ENCODE data around the gene CDKN2B.

CDKN2B gene

GRCh38 chr9:22039258-22039657, 30.2 kb upstream of the CDKN2B start:
- no peak for DNase-seq (ENCODE audit: extremely low spot score)
- ChIA-PET POLR2A (no interaction called here), CTCF (interaction anchor here (0.6 to 8.6 kb wide), 8 partner anchors 9 to 228 kb away, joined by 3 to 109 read pairs (median 4); partner anchors contain the start of gene CDKN2B)
- TF ChIP-seq CTCF (IDR thresholded peaks at IDR 0.05; ENCODE audit: control extremely low read depth, extremely low read depth, low read depth, missing control alignments): no peak

- no peak for TF ChIP-seq CTCF (IDR thresholded peaks at IDR 0.05; ENCODE audit: control extremely low read depth, extremely low read depth, low read depth, missing control alignments)
- CTCF ChIA-PET: interaction anchor here (0.7 to 8.6 kb wide), 21 partner anchors 9 to 227 kb away, joined by 3 to 109 read pairs (median 3); partner anchors contain the start of genes CDKN2A, CDKN2B and CDKN2B-AS1
- POLR2A ChIA-PET: interaction anchor here (0.6 kb wide), 1 partner anchor 577 kb away, joined by 3 read pairs; no protein-coding TSS in a partner anchor
- DNase-seq (ENCODE audit: extremely low spot score): no peak
Observed at GRCh38 chr9:22037954-22038690, 29.0 kb upstream of the CDKN2B start.

- DNase-seq (ENCODE audit: extremely low spot score): no peak
- ChIA-PET POLR2A (interaction anchor here (0.6 kb wide), 1 partner anchor 576 kb away, joined by 3 read pairs; no protein-coding TSS in a partner anchor), CTCF (interaction anchor here (0.9 to 8.6 kb wide), 16 partner anchors 10 to 226 kb away, joined by 3 to 109 read pairs (median 5); partner anchors contain the start of genes CDKN2A, CDKN2B and CDKN2B-AS1)
Observed at GRCh38 chr9:22036866-22037626, 27.9 kb upstream of the CDKN2B start.

GRCh38 chr9:22035591-22036011, 26.5 kb upstream of the CDKN2B start:
- ChIA-PET CTCF (interaction anchor here (1.1 to 8.6 kb wide), 4 partner anchors 28 to 698 kb away, joined by 3 to 109 read pairs (median 4); partner anchors contain the start of gene CDKN2B-AS1), POLR2A (no interaction called here)
- TF ChIP-seq CTCF (IDR thresholded peaks at IDR 0.05; ENCODE audit: control extremely low read depth, extremely low read depth, low read depth, missing control alignments): no peak
- no peak for DNase-seq (ENCODE audit: extremely low spot score)

More at GRCh38 chr9:22036866-22037626, 27.9 kb upstream of the CDKN2B start:
- TF ChIP-seq CTCF (IDR thresholded peaks at IDR 0.05; ENCODE audit: control extremely low read depth, extremely low read depth, low read depth, missing control alignments): no peak

GRCh38 chr9:22033012-22033630, 24.0 kb upstream of the CDKN2B start:
- no peak for DNase-seq (ENCODE audit: extremely low spot score)
- ChIA-PET POLR2A (no interaction called here), CTCF (interaction anchor here (0.6 kb wide), 1 partner anchor 24 kb away, joined by 3 read pairs; the partner anchor contains the start of gene CDKN2B)
- TF ChIP-seq CTCF (IDR thresholded peaks at IDR 0.05; ENCODE audit: control extremely low read depth, extremely low read depth, low read depth, missing control alignments): no peak

All from GM10248 (cell line).